Fibroblast of skin of right quadriceps (primary cell): ENCODE data around the gene QKI.
"Not testable (repeated sequence)": the region's sequence is repeated elsewhere in the genome, so short reads cannot be mapped to it uniquely, and the experiment has no call there.

Experiments used
- DNase-seq: peaks from one replicate; pipeline ENCODE4 v3.0.0-alpha.2; 2013

The QKI gene

GRCh38 chr6:163415620-163416556 lies 1.4 kb downstream of the QKI start:
- peak; percentile 59 for DNase-seq

GRCh38 chr6:163416557-163417253 lies 2.2 kb downstream of the QKI start:
- peak; percentile 90 for DNase-seq

GRCh38 chr6:163417595-163417994 lies 3.1 kb downstream of the QKI start:
- no peak for DNase-seq

GRCh38 chr6:163418311-163419029 lies 4.0 kb downstream of the QKI start:
- no peak for DNase-seq

GRCh38 chr6:163419413-163420288 lies 5.1 kb downstream of the QKI start:
- DNase-seq: peak; percentile 45

GRCh38 chr6:163420289-163420614 lies 5.7 kb downstream of the QKI start:
- DNase-seq: no peak

GRCh38 chr6:163422550-163422949 lies 8.0 kb downstream of the QKI start:
- DNase-seq: no peak

- no peak for DNase-seq
Measured at GRCh38 chr6:163423696-163424095, 9.2 kb downstream of the QKI start.

GRCh38 chr6:163427498-163428254 lies 13.2 kb downstream of the QKI start:
- DNase-seq: peak; percentile 84

GRCh38 chr6:163428373-163428772 lies 13.9 kb downstream of the QKI start:
- DNase-seq: no peak

GRCh38 chr6:163429858-163430448 lies 15.4 kb downstream of the QKI start:
- DNase-seq: no peak

GRCh38 chr6:163432300-163432699 lies 17.8 kb downstream of the QKI start:
- DNase-seq: no peak

GRCh38 chr6:163433486-163433885 lies 19.0 kb downstream of the QKI start:
- not testable (repeated sequence) for DNase-seq

- DNase-seq: no peak
Measured at GRCh38 chr6:163435023-163435422, 20.5 kb downstream of the QKI start.

- DNase-seq: no peak
Measured at GRCh38 chr6:163436843-163437242, 22.3 kb downstream of the QKI start.

GRCh38 chr6:163437466-163437865 lies 22.9 kb downstream of the QKI start:
- no peak for DNase-seq

- no peak for DNase-seq
Measured at GRCh38 chr6:163438298-163438939, 23.9 kb downstream of the QKI start.

- no peak for DNase-seq
Measured at GRCh38 chr6:163438940-163439335, 24.4 kb downstream of the QKI start.

GRCh38 chr6:163439390-163439789 lies 24.9 kb downstream of the QKI start:
- not testable (repeated sequence) for DNase-seq

GRCh38 chr6:163439997-163440396 lies 25.5 kb downstream of the QKI start:
- DNase-seq: no peak

- no peak for DNase-seq
Measured at GRCh38 chr6:163442336-163442735, 27.8 kb downstream of the QKI start.
